GM08714 (cell line): ENCODE measurements around the gene ZPBP.

Source experiments
- H3K4me3 ChIP-seq: fragments of 200-500 bp; sonication (Bioruptor generic); 2 replicates; pipeline ENCODE4 v1.5.1; 2014; ENCODE audit warnings: mild to moderate bottlenecking, low read length, inconsistent platforms
- ZNF274 ChIP-seq: IDR thresholded peaks from 2 replicates; pipeline ENCODE4 v1.6.1; 2012; ENCODE audit warnings: mild to moderate bottlenecking, low read depth, low read length

ZPBP gene

GRCh38 chr7:50092579-50093491 lies at the start of gene ZPBP:
Gene ZPBP, minus strand, starts transcription at chr7:50093246. Its CDS starts 52 bp downstream, at chr7:50093194.
- peak within 1 kb of the TSS; percentile 70; the same call in 1 of the 2 replicates for H3K4me3 ChIP-seq
- TF ChIP-seq ZNF274 = no peak

GRCh38 chr7:50142425-50143017 lies 49.5 kb upstream of the ZPBP start:
- no peak overlapping the region for H3K4me3 ChIP-seq

GRCh38 chr7:50141854-50142253 lies 48.8 kb upstream of the ZPBP start:
- H3K4me3 ChIP-seq = no peak overlapping the region
- TF ChIP-seq ZNF274 = no peak

More at GRCh38 chr7:50142425-50143017, 49.5 kb upstream of the ZPBP start:
- no peak for TF ChIP-seq ZNF274

GRCh38 chr7:50141131-50141530 lies 48.1 kb upstream of the ZPBP start:
- no peak for TF ChIP-seq ZNF274
- H3K4me3 ChIP-seq = no peak overlapping the region

GRCh38 chr7:50140688-50141087 lies 47.6 kb upstream of the ZPBP start:
- TF ChIP-seq ZNF274 = no peak
- no peak overlapping the region for H3K4me3 ChIP-seq

GRCh38 chr7:50138101-50138500 lies 45.1 kb upstream of the ZPBP start:
- TF ChIP-seq ZNF274 = no peak
- H3K4me3 ChIP-seq = no peak overlapping the region

GRCh38 chr7:50125766-50126165 lies 32.7 kb upstream of the ZPBP start:
- TF ChIP-seq ZNF274 = no peak
- no peak overlapping the region for H3K4me3 ChIP-seq

- no peak overlapping the region for H3K4me3 ChIP-seq
- no peak for TF ChIP-seq ZNF274
Measured at GRCh38 chr7:50121286-50121685, 28.2 kb upstream of the ZPBP start.

- no peak overlapping the region for H3K4me3 ChIP-seq
- TF ChIP-seq ZNF274 = no peak
Measured at GRCh38 chr7:50119815-50120637, 27.0 kb upstream of the ZPBP start.

GRCh38 chr7:50112250-50112649 lies 19.2 kb upstream of the ZPBP start:
- no peak overlapping the region for H3K4me3 ChIP-seq
- no peak for TF ChIP-seq ZNF274

- H3K4me3 ChIP-seq = no peak overlapping the region
- TF ChIP-seq ZNF274 = no peak
Measured at GRCh38 chr7:50101873-50102272, 8.8 kb upstream of the ZPBP start.

GRCh38 chr7:50095634-50096033 lies 2.6 kb upstream of the ZPBP start:
- no peak overlapping the region for H3K4me3 ChIP-seq
- no peak for TF ChIP-seq ZNF274

GRCh38 chr7:50088463-50089129 lies 4.5 kb downstream of the ZPBP start:
- TF ChIP-seq ZNF274 = no peak
- H3K4me3 ChIP-seq = no peak overlapping the region

- no peak for TF ChIP-seq ZNF274
- no peak overlapping the region for H3K4me3 ChIP-seq
Measured at GRCh38 chr7:50085344-50085743, 7.7 kb downstream of the ZPBP start.
